CD4-positive, CD25-positive, alpha-beta regulatory T cell (primary cell): ENCODE results near the gene ADGRV1. TPM values are rescaled to one million over a fixed set of nuclear protein-coding genes. Genes with fewer than 3 reads are reported as not detected.

Experiments used
- ATAC-seq, 2 donors: fragments of 150-1000 bp; cut with Tn5 transposase; one replicate each; pipeline ENCODE4 v1.10.0; 2021; ENCODE audit warnings: low read depth in 2 of 2, moderate number of reproducible peaks in 2 of 2, moderate library complexity in 1 of 2
- DNase-seq, 3 donors: peaks; one replicate each; pipeline versions ENCODE4 v3.0.0 to v3.0.0-alpha.2; 2012 to 2022; ENCODE audit warnings: mixed read lengths in 1 of 3
- H3K27ac ChIP-seq: one replicate; pipeline ENCODE4 v1.7.0; 2013; ENCODE audit warnings: mild to moderate bottlenecking, low read length; ENCODE audit not compliant: insufficient read depth, poor library complexity, severe bottlenecking
- H3K27me3 ChIP-seq: one replicate; pipeline ENCODE4 v1.7.0; 2013; ENCODE audit warnings: low read length; ENCODE audit not compliant: control insufficient read depth, insufficient read depth
- H3K36me3 ChIP-seq: one replicate; pipeline ENCODE4 v1.7.0; 2013; ENCODE audit warnings: mild to moderate bottlenecking, low read length, moderate library complexity; ENCODE audit not compliant: control insufficient read depth, insufficient read depth
- H3K4me1 ChIP-seq: 2 replicates; pipeline ENCODE4 v1.7.0; 2013; ENCODE audit warnings: mild to moderate bottlenecking, low read length; ENCODE audit not compliant: insufficient read depth, control insufficient read depth, poor library complexity, severe bottlenecking
- H3K4me3 ChIP-seq: one replicate; pipeline ENCODE4 v1.7.0; 2013; ENCODE audit warnings: low read depth, mild to moderate bottlenecking, low read length, moderate library complexity
- H3K9me3 ChIP-seq, 2 experiments: 1 replicate in 1 of 2; 2 replicates in 1 of 2; pipeline ENCODE4 v1.7.0; 2013; ENCODE audit warnings: low read length in 2 of 2, mild to moderate bottlenecking in 1 of 2, moderate library complexity in 1 of 2; ENCODE audit not compliant: control insufficient read depth in 2 of 2
- H3K27ac Mint-ChIP-seq, 3 donors: one replicate each; pipeline ENCODE4 v1.8.0; 2020 to 2022; ENCODE audit warnings: mild to moderate bottlenecking in 3 of 3, mixed read lengths in 3 of 3, moderate library complexity in 2 of 3
- H3K27me3 Mint-ChIP-seq: one replicate; pipeline ENCODE4 v1.8.0; 2022; ENCODE audit warnings: mild to moderate bottlenecking, mixed read lengths
- H3K36me3 Mint-ChIP-seq: one replicate; pipeline ENCODE4 v1.8.0; 2020; ENCODE audit warnings: mixed read lengths
- H3K4me1 Mint-ChIP-seq, 4 donors: one replicate each; pipeline ENCODE4 v1.8.0; 2020 to 2022; ENCODE audit warnings: mixed read lengths in 4 of 4, mild to moderate bottlenecking in 1 of 4
- H3K4me3 Mint-ChIP-seq, 4 donors: one replicate each; pipeline ENCODE4 v1.8.0; 2020 to 2022; ENCODE audit warnings: mild to moderate bottlenecking in 4 of 4, mixed read lengths in 4 of 4, moderate library complexity in 3 of 4
- H3K9me3 Mint-ChIP-seq, 7 donors: one replicate each; pipeline ENCODE4 v1.8.0; 2020 to 2022; ENCODE audit warnings: mixed read lengths in 7 of 7, mild to moderate bottlenecking in 3 of 7, moderate library complexity in 2 of 7
- polyA plus RNA-seq, 4 donors: library from polyadenylated mRNA; unstranded; fragments of 300-500 nt; fragmentation: Illumina TruSeq; gene quantifications; one replicate each; pipeline ENCODE4 v1.2.3, GENCODE V29; 2021
- total RNA-seq: library from RNA; stranded (reverse); gene quantifications from one replicate; pipeline ENCODE4 v1.2.3, GENCODE V29; 2022

ADGRV1 gene
- total and polyA plus RNA-seq, 5 donors from 2014 or later, result 0.42 to 0.52 TPM; not detected in 3

- H3K27me3 ChIP-seq, result no peaks in the 10 kb centered on the region
- no peak overlapping the region for H3K27ac ChIP-seq
- no peak overlapping the region for H3K4me3 ChIP-seq
- H3K36me3 ChIP-seq, result no peaks in the 10 kb centered on the region
- no peaks in the 10 kb centered on the region for H3K9me3 ChIP-seq
- no peak overlapping the region for H3K4me3 Mint-ChIP-seq
- H3K9me3 Mint-ChIP-seq, result no peaks in the 10 kb centered on the region
- H3K4me1 ChIP-seq, result no peaks in the 10 kb centered on the region
- no peaks in the 10 kb centered on the region for H3K27me3 Mint-ChIP-seq
- H3K4me1 Mint-ChIP-seq, result no peaks in the 10 kb centered on the region
- no peak for DNase-seq
- no peak overlapping the region for H3K27ac Mint-ChIP-seq
- H3K36me3 Mint-ChIP-seq, result no peaks in the 10 kb centered on the region
- ATAC-seq, result no peak
Observed at GRCh38 chr5:90641528-90641927, 82.9 kb downstream of the ADGRV1 start.

- H3K27me3 Mint-ChIP-seq, result no peaks in the 10 kb centered on the region
- no peak overlapping the region for H3K4me3 Mint-ChIP-seq
- H3K9me3 Mint-ChIP-seq, result no peaks in the 10 kb centered on the region
- H3K27ac Mint-ChIP-seq, result no peak overlapping the region
- no peaks in the 10 kb centered on the region for H3K9me3 ChIP-seq
- no peak overlapping the region for H3K27ac ChIP-seq
- H3K4me3 ChIP-seq, result no peak overlapping the region
- DNase-seq (no peak), ATAC-seq (no peak)
- H3K36me3 Mint-ChIP-seq, result no peaks in the 10 kb centered on the region
- no peaks in the 10 kb centered on the region for H3K27me3 ChIP-seq
- no peaks in the 10 kb centered on the region for H3K4me1 Mint-ChIP-seq
- H3K4me1 ChIP-seq, result no peaks in the 10 kb centered on the region
- H3K36me3 ChIP-seq, result no peaks in the 10 kb centered on the region
Observed at GRCh38 chr5:90642706-90643229, 84.2 kb downstream of the ADGRV1 start.

DNA sequence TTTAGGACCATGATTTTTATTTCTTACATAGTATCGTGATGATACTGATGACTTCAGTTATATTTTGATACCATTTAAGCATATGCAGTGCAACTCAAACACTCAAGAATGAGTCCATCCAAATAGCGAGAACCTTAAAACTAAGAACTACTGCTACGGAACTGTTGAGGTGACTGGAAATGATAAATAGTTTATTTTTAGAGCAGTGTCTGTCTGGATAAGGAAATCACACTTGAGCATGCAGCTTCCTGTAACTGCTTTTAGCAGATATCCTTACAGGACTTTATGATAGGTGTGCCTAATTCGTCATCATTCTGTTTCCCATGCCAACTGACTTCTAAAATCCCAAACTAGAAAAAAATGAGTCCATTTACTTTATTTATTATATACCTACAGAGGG is 85.5 kb downstream of the ADGRV1 start:
- H3K4me1 ChIP-seq, result no peaks in the 10 kb centered on the region
- DNase-seq, result no peak
- Mint-ChIP-seq H3K9me3 (peaks cover 0 to 1% (median 0%) of the 10 kb centered on the region in 7 donors), H3K27ac (no peak overlapping the region), H3K36me3 (no peaks in the 10 kb centered on the region), H3K4me1 (no peaks in the 10 kb centered on the region), H3K4me3 (no peak overlapping the region), H3K27me3 (no peaks in the 10 kb centered on the region)
- no peak for ATAC-seq
- no peaks in the 10 kb centered on the region for H3K27me3 ChIP-seq
- H3K4me3 ChIP-seq, result no peak overlapping the region
- H3K27ac ChIP-seq, result no peak overlapping the region
- H3K9me3 ChIP-seq, result no peaks in the 10 kb centered on the region
- no peaks in the 10 kb centered on the region for H3K36me3 ChIP-seq

GRCh38 chr5:90645024-90645610 is 86.5 kb downstream of the ADGRV1 start:
- H3K27me3 ChIP-seq, result no peaks in the 10 kb centered on the region
- no peak overlapping the region for H3K4me3 Mint-ChIP-seq

GRCh38 chr5:90650767-90651166 is 92.2 kb downstream of the ADGRV1 start:
- Histone ChIP-seq H3K36me3 (no peaks in the 10 kb centered on the region), H3K27me3 (no peaks in the 10 kb centered on the region), H3K9me3 (no peaks in the 10 kb centered on the region), H3K27ac (no peak overlapping the region), H3K4me3 (no peak overlapping the region), H3K4me1 (no peaks in the 10 kb centered on the region)
- Mint-ChIP-seq H3K4me3 (no peak overlapping the region), H3K36me3 (no peaks in the 10 kb centered on the region), H3K27me3 (no peaks in the 10 kb centered on the region), H3K4me1 (no peaks in the 10 kb centered on the region), H3K27ac (peak overlapping the region in 1 of 3 donors; percentile 5), H3K9me3 (peaks cover 0 to 4% (median 0%) of the 10 kb centered on the region in 7 donors)
- no peak for ATAC-seq
- DNase-seq, result no peak

More at GRCh38 chr5:90645024-90645610, 86.5 kb downstream of the ADGRV1 start:
- H3K36me3 ChIP-seq, result no peaks in the 10 kb centered on the region
- peaks cover 0 to 1% (median 0%) of the 10 kb centered on the region in 7 donors for H3K9me3 Mint-ChIP-seq
- H3K36me3 Mint-ChIP-seq, result no peaks in the 10 kb centered on the region
- DNase-seq (no peak), ATAC-seq (no peak)
- no peak overlapping the region for H3K27ac ChIP-seq
- H3K4me1 ChIP-seq, result no peaks in the 10 kb centered on the region
- no peaks in the 10 kb centered on the region for H3K4me1 Mint-ChIP-seq
- no peaks in the 10 kb centered on the region for H3K9me3 ChIP-seq
- no peak overlapping the region for H3K27ac Mint-ChIP-seq
- H3K27me3 Mint-ChIP-seq, result no peaks in the 10 kb centered on the region
- H3K4me3 ChIP-seq, result no peak overlapping the region

DNA sequence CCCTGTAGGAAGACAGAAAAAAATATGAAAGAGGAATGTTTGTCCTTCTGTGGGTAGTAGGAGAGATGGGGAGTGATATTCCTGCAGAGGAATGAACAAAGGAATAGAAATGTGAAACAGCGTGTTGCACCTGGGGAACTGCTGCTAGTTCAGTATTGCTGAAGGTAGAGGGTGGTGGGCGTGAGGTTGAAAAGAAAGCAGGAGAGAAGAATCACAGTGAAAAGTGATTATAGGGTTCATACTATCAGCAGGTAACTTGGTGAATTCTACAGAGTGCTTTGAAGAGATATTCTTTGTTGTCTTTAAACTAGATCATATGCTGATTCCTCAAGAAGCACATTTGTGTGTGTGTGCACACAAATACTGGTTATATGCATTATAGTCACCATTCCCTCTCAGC is 95.6 kb downstream of the ADGRV1 start:
- Histone ChIP-seq H3K4me3 (no peak overlapping the region), H3K27me3 (no peaks in the 10 kb centered on the region), H3K4me1 (no peaks in the 10 kb centered on the region), H3K9me3 (no peaks in the 10 kb centered on the region), H3K36me3 (no peaks in the 10 kb centered on the region), H3K27ac (no peak overlapping the region)
- no peak for ATAC-seq
- Mint-ChIP-seq H3K36me3 (no peaks in the 10 kb centered on the region), H3K27ac (no peak overlapping the region), H3K9me3 (peaks cover 0 to 3% (median 0%) of the 10 kb centered on the region in 7 donors), H3K4me3 (no peak overlapping the region), H3K4me1 (no peaks in the 10 kb centered on the region), H3K27me3 (no peaks in the 10 kb centered on the region)
- DNase-seq, result no peak

DNA sequence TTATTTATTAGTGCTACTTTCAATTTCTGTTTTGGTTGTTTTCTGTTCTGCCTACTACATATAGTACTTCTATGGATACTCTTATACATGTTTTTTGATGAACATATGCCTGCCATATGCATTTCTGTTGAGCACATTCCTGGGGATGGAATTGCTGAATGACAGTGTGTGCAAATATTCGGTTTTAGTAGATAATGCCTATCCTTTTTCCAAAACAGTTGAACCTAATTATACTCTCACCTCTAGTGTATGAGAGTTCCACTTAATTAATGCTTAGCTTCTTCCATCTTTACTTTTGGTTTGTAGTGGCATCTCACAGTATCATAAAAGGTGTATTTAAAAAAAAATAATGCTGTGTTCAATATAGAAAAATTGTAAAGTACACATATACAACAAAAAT is 96.8 kb downstream of the ADGRV1 start:
- no peak for ATAC-seq
- no peaks in the 10 kb centered on the region for H3K4me1 Mint-ChIP-seq
- H3K27ac ChIP-seq, result no peak overlapping the region
- DNase-seq, result no peak
- no peak overlapping the region for H3K27ac Mint-ChIP-seq
- no peaks in the 10 kb centered on the region for H3K27me3 ChIP-seq
- no peaks in the 10 kb centered on the region for H3K9me3 ChIP-seq
- no peaks in the 10 kb centered on the region for H3K4me1 ChIP-seq
- H3K9me3 Mint-ChIP-seq, result peaks cover 0 to 3% (median 0%) of the 10 kb centered on the region in 7 donors
- H3K4me3 Mint-ChIP-seq, result no peak overlapping the region
- no peaks in the 10 kb centered on the region for H3K27me3 Mint-ChIP-seq
- no peaks in the 10 kb centered on the region for H3K36me3 ChIP-seq
- no peak overlapping the region for H3K4me3 ChIP-seq
- H3K36me3 Mint-ChIP-seq, result no peaks in the 10 kb centered on the region

DNA sequence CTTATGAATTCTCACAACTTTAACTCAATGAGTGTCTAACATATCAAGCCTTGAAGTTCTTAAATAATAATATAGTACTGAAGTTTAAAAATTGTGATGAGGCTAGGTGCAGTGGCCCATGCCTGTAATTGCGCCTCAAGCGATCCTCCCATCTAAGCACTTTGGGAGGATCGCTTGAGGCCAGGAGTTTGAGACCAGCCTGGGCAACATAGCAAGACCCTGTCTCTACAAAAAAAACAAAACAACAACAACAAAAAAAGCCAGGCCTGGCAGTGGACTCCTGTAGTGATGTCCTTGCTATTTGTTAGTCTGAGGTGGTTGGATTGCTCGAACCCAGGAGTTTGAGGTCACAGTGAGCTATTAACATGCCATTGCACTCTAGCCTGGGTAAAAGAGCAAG is 98.4 kb downstream of the ADGRV1 start:
- Mint-ChIP-seq H3K27ac (no peak overlapping the region), H3K4me3 (no peak overlapping the region), H3K36me3 (no peaks in the 10 kb centered on the region), H3K4me1 (no peaks in the 10 kb centered on the region), H3K9me3 (peaks cover 0 to 1% (median 0%) of the 10 kb centered on the region in 7 donors), H3K27me3 (no peaks in the 10 kb centered on the region)
- DNase-seq, result no peak
- no peaks in the 10 kb centered on the region for H3K36me3 ChIP-seq
- H3K4me3 ChIP-seq, result no peak overlapping the region
- no peaks in the 10 kb centered on the region for H3K27me3 ChIP-seq
- H3K9me3 ChIP-seq, result no peaks in the 10 kb centered on the region
- no peak overlapping the region for H3K27ac ChIP-seq
- ATAC-seq, result no peak
- no peaks in the 10 kb centered on the region for H3K4me1 ChIP-seq
